NCI-H1105 treated with DMSO at 0.1 percent for 48 hours (cell line): ENCODE results near the gene SNX19.
A peak's percentile ranks its signal among the peaks of the same experiment; 100 is the strongest.
"Not testable (repeated sequence)": the region's sequence is repeated elsewhere in the genome, so short reads cannot be mapped to it uniquely, and the experiment has no call there.

Source experiments
- DNase-seq: peaks from one replicate; lab custom pipeline; 2025; lab: John Stamatoyannopoulos, UW

SNX19 gene

GRCh38 chr11:130916238-130916855, at the start of gene SNX19:
Gene SNX19 (minus strand): TSS chr11:130916479. CDS start chr11:130915939, 540 bp downstream.
- DNase-seq: peak; percentile 95

- DNase-seq: no peak
Measured at GRCh38 chr11:130964058-130964792, 47.9 kb upstream of the SNX19 start.

GRCh38 chr11:130947889-130948288, 31.6 kb upstream of the SNX19 start:
- no peak for DNase-seq

- peak; percentile 4 for DNase-seq
Measured at GRCh38 chr11:130947481-130947880, 31.2 kb upstream of the SNX19 start.

- DNase-seq: no peak
Measured at GRCh38 chr11:130947058-130947457, 30.8 kb upstream of the SNX19 start.

GRCh38 chr11:130945896-130946295, 29.6 kb upstream of the SNX19 start:
- DNase-seq: no peak

GRCh38 chr11:130940706-130941105, 24.4 kb upstream of the SNX19 start:
- no peak for DNase-seq

- DNase-seq: no peak
Measured at GRCh38 chr11:130937051-130937450, 20.8 kb upstream of the SNX19 start.

GRCh38 chr11:130932086-130932712, 15.9 kb upstream of the SNX19 start:
- no peak for DNase-seq

- DNase-seq: no peak
Measured at GRCh38 chr11:130924750-130925149, 8.5 kb upstream of the SNX19 start.

GRCh38 chr11:130920612-130921011, 4.3 kb upstream of the SNX19 start:
- not testable (repeated sequence) for DNase-seq

- DNase-seq: no peak
Measured at GRCh38 chr11:130918081-130918480, 1.8 kb upstream of the SNX19 start.

- DNase-seq: no peak
Measured at GRCh38 chr11:130916910-130917309, 631 bp upstream of the SNX19 start.

- no peak for DNase-seq
Measured at GRCh38 chr11:130915603-130916237, 559 bp downstream of the SNX19 start.

GRCh38 chr11:130913268-130913667, 3.0 kb downstream of the SNX19 start:
- DNase-seq: no peak

GRCh38 chr11:130912552-130912951, 3.7 kb downstream of the SNX19 start:
- DNase-seq: no peak

GRCh38 chr11:130911306-130911705, 5.0 kb downstream of the SNX19 start:
- no peak for DNase-seq

GRCh38 chr11:130909650-130910049, 6.6 kb downstream of the SNX19 start:
- DNase-seq: no peak

- DNase-seq: no peak
Measured at GRCh38 chr11:130908770-130909625, 7.3 kb downstream of the SNX19 start.

GRCh38 chr11:130908061-130908460, 8.2 kb downstream of the SNX19 start:
- DNase-seq: no peak

- no peak for DNase-seq
Measured at GRCh38 chr11:130907229-130907628, 9.1 kb downstream of the SNX19 start.

GRCh38 chr11:130906616-130907015, 9.7 kb downstream of the SNX19 start:
- no peak for DNase-seq
